ENCODE data around the gene FAM219B.

DNA sequence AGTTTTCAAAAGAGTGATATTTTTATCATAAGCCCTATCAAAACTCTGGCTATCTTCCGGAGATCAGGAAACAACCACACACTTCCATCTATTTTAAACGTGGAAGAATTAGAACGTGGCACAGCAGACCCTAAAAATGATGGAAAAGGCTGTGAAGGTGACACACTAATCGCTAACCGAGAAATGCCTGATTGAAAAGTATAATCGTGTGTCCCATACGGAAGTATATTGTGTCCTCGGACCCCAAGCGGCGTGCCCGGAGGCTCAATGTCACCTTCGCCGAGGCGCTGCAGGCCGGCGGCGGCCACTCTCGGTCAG, 30.6 kb upstream of the FAM219B start:
- TF ChIP-seq, protein P1, sequence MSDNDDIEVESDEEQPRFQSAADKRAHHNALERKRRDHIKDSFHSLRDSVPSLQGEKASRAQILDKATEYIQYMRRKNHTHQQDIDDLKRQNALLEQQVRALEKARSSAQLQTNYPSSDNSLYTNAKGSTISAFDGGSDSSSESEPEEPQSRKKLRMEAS (IDR thresholded peaks at IDR 0.05): peak; percentile 64
- no peak for TF ChIP-seq TCF12 (IDR thresholded peaks at IDR 0.05; ENCODE audit: low read depth)
- TF ChIP-seq YY1 (IDR thresholded peaks at IDR 0.05; ENCODE audit: low read depth): no peak
- no peak for TF ChIP-seq TEAD4 (IDR thresholded peaks at IDR 0.05)
- TF ChIP-seq TAF1 (IDR thresholded peaks at IDR 0.05; ENCODE audit: low read depth): no peak
- no peak for TF ChIP-seq EP300 (IDR thresholded peaks at IDR 0.05; ENCODE audit: borderline replicate concordance)
- TF ChIP-seq RAD21 (IDR thresholded peaks at IDR 0.05; ENCODE audit: low read depth): no peak
- TF ChIP-seq CREB1 (IDR thresholded peaks at IDR 0.05; ENCODE audit: low read depth): no peak
- TF ChIP-seq, protein P2, sequence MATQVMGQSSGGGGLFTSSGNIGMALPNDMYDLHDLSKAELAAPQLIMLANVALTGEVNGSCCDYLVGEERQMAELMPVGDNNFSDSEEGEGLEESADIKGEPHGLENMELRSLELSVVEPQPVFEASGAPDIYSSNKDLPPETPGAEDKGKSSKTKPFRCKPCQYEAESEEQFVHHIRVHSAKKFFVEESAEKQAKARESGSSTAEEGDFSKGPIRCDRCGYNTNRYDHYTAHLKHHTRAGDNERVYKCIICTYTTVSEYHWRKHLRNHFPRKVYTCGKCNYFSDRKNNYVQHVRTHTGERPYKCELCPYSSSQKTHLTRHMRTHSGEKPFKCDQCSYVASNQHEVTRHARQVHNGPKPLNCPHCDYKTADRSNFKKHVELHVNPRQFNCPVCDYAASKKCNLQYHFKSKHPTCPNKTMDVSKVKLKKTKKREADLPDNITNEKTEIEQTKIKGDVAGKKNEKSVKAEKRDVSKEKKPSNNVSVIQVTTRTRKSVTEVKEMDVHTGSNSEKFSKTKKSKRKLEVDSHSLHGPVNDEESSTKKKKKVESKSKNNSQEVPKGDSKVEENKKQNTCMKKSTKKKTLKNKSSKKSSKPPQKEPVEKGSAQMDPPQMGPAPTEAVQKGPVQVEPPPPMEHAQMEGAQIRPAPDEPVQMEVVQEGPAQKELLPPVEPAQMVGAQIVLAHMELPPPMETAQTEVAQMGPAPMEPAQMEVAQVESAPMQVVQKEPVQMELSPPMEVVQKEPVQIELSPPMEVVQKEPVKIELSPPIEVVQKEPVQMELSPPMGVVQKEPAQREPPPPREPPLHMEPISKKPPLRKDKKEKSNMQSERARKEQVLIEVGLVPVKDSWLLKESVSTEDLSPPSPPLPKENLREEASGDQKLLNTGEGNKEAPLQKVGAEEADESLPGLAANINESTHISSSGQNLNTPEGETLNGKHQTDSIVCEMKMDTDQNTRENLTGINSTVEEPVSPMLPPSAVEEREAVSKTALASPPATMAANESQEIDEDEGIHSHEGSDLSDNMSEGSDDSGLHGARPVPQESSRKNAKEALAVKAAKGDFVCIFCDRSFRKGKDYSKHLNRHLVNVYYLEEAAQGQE (IDR thresholded peaks at IDR 0.05; ENCODE audit: low read depth): no peak
- no peak for TF ChIP-seq NFIC (IDR thresholded peaks at IDR 0.05)
